GM18502 (cell line): ENCODE data around the gene MADCAM1.

Source experiments
- ATAC-seq: cut with Tn5 transposase; IDR thresholded peaks from one replicate; pipeline ENCODE4 v1.9.1; 2021; ENCODE audit warnings: mild to moderate bottlenecking; ENCODE audit not compliant: unreplicated experiment, poor library complexity

MADCAM1 gene

DNA sequence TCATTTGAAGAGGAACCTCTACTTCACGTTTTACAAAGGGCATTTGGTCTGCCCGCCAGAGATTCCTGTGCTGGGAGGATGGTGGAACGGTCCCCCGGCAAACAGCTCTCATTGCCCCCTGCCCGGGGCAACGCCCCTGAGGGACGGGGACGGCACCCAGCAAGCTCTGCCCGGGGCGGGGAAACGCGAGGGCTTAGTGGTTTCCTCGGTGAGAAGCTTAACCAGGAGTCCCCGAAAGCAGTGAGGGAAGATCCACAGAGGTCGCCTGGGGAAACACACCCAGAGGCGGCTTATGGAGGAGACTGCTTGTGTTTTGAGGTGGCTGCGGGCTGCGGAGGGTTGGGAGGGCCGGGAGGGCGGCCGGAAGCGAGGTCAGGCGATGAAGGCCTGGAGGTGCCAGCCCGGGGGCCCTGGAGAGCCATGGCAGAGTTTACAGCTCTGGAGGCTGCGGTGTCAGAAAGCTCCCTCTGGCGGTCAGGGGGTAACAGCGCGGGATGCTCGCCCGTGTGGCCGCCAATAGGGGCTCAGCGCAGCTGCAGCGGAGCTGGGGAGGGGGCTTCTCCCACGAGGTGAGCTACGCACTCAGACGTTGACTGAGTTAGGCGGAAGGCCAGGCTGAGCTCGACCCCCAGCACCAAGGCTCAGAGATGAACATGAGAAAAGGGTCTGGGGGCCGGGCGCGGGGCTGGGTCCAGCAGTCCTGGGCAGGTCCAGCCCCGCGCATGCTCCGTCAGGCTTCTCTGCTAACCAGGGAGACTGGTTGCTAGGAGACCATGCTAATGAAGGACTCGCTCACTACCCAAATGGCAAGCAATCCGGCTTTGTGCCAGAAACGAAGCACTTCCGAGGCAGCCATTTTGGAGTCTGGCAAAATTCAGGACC is 10.4 kb downstream of the MADCAM1 start:
- ATAC-seq = peak; percentile 67

DNA sequence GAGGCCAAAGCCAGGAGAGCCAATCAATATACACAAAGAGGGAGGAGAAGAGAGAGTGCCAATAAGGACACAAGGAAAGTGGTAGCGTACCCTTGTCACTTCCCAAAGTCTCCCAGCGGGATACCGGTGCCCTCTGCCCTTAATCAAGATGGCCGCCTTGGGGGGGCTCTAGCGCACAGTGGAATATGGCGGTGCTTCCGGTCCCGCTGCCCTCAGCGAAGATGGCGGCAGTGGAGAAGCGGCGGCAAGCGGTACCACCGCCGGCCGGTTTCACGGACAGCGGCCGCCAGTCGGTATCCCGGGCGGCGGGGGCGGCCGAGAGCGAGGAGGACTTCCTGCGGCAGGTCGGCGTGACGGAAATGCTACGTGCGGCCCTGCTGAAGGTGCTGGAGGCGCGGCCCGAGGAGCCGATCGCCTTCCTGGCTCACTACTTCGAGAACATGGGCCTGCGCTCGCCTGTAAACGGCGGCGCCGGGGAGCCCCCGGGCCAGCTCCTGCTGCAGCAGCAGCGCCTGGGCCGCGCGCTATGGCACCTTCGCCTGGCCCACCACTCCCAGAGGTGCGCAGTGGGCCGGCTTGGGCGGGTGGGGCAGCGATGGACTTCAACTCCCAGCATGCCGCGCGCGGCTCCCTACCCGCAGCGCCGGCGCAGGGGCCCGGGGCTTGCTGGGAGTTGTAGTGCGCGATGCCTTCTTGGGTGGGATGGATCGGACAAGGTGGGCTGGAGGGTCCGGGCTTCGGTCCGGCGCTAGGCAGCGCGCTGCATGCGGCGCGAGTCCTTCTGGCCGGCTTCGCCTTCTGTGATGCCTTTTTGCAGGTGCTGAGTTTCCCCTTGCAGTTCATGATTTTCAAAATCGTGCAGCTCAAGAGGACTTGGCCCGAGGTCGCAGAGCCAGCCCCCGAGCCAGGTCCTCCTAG is 11.3 kb downstream of the MADCAM1 start, which contains the start of gene TPGS1:
Gene TPGS1, plus strand, starts transcription at position 212 of the 918 bp plus-strand sequence. Its CDS starts 10 bp downstream, at position 222.
- ATAC-seq = peak; percentile 62

DNA sequence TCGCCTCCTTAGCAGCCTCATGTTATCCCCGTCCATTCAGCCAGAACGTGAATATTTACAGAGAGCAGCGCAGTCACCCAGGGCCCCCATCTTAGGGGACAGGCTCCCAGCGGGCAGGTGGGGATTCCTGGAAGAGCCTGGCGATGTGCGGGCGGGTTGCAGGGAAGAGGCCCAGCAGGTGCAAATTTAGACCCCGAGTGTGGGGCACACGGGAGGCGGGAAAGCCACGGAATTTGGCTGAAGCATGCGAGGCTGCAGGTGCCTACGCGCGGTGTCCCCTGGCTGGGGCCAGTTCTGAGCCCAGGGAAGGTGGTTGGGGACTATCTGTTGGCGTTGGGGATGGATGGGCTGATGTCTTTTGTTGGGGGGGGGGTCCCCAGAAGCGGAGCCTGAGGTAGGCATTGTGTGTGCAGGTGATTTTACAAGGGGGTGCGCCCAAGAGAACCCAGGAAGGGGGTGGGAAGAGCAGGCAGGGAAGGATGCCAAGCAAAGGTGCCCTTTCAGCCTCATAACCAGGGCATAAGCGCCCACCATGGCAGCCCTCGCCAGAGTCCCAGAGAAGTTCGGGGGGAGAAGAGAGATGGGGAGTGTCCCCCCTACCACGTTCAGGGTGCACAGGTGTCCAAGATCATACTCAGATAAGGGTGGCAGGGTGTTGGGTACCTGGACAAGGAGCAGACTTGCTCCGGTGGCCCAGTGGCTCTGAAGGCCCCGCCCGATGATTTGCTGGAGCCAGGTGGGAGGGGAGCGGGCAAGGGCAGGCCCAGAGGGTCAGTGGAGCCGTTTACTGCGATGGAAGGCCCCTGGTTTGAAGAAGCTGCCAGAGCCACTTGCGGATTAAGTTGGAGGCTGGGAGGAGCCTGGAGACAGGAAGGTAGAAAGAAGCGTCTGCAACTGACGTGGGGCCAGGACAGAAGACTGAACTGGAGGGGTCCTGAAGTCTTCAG is 12.2 kb downstream of the MADCAM1 start:
- no peak for ATAC-seq

DNA sequence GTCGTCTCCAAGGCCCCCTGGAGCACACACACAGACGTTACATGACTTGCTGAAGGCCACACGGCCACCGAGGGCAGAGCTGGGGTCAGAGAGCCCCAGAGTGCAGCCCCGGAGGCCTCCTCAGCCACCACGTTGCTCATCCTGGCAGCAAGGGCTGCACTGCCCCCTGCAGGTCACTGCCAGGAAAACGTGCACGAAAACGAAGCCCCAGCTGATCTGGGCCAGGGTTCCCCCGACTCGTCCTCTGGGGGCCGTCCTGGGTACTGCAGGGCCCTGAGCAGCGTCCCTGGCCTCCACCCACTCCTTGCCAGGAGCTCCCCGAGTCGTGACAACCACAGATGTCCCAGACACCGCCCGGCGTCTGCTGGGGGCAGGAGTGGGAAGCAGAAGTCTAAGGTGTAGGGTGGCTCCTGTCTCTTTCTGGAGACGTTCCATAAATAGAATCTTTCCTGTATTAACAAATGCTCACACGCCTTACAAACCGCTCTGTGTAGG is 14.4 kb downstream of the MADCAM1 start:
- peak; percentile 39 for ATAC-seq

DNA sequence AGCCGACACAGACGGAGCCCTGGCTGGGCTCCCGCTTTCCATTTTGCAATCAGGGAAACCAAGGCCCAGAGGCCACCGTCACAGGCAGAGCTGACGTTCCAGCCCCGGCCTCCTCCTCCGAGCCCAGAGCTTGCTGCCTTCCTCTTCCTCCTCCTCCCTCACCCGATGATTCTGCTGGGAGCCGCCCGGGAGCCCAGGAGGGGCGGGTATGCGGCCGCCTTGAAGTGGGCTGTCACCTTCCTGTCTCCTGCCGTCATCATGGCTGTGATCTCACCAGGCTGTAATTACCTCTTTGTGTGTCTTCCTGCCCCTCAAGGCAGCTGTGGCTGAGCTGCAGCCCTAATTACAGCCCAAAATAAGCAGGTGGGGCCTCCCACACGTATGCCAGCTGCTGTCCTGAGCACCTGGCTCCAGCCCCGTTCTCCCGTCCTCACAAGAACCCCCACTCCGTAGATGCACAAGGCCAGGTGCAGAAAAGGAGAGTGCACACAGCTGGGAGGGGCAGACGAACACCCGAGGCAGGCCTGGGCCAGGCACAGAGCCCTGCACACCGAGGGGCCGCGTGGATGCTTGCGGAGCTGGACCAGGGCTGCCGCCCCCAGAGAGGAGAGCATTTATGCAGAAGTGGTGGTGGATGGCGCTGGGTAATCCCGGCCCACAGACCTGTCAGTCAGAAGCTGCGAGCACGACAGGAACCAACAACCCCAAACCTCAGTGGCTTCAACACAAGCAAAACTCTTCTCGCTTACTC is 15.0 kb downstream of the MADCAM1 start:
- no peak for ATAC-seq

DNA sequence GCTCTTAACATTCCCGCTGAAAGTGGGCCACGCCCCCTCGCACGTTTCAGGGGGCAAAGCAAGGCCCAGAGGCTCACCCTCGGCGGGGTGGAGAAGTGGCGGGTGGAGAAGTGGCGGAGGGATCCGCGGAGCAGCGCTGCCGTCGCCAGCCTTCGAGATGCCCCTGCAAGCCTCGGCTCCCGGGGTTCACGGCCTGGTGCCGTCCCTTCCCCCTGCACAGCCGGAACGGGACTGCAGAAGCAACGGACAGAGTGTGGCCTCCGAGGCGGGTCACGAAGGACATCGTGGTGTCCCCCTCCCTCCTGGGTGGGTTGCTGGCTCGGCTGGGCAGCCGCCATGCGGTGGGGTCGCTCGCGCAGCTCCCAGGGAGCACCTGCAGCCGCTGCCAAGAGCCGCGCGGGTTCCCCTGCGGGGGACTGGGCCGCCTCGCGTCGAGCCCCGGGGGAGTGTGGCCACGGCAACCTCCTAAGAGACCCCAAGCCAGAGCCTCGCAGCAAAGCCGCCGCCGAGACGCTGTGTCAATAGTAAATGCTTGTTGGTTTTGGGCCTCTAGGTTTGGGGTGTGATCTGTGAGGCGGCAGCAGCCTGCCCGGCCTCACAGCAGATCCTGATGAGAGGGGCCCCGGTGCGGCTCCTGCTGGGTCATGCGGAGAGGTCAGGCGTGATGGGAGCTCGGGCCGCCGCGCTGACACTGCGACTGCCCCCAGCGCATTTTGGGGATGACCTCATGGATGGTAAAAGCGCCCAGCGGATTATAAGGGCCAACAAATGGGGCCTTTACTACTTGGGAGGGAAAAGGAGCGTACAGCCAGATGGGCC is 16.5 kb downstream of the MADCAM1 start:
- no peak for ATAC-seq

DNA sequence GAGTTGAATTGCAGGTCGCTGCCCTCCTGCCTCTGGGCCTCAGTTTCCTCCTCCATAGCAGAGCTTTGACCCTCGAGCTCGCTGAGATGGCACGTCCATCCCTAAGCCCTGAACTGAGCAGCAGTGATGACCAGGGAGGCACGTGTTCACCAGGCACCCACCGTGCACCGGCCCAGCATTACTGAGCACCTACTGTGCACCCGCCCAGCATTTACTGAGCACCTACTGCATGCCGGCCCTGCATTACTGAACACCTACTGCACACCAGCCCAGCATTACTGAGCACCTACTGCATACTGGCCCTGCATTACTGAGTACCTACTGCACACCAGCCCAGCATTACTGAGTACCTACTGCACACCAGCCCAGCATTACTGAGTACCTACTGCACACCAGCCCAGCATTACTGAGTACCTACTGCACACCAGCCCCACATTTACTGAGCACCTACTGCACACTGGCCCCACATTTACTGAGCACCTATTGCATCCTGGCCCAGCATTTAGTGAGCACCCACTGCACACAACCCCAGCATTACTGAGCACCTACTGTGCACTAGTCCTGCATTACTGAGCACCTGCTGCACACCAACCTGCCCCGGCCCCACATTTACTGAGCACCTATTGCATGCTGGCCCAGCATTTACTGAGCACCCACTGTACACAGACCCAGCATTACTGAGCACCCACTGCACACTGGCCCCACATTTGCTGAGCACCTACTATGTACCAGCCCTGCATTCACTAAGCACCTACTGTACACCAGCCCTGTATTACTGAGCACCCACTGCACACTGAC is 17.3 kb downstream of the MADCAM1 start:
- no peak for ATAC-seq

DNA sequence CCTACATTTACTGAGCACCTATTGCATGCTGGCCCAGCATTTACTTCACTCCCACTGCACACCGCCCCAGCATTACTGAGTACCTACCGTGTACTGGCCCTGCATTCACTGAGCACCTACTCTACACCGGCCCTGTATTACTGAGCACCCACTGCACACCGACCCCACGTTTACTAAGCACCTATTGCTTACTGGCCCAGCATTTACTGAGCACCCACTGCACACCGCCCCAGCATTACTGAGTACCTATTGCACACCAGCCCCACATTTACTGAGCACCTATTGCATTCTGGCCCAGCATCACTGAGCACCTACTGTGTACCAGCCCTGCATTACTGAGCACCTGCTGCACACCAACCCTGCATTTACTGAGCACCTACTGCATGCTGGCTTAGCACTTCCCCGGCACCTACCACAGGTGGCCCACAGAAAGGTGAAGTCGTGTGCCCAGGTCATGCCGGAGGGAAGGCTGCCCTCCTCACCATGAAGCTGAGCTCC is 17.9 kb downstream of the MADCAM1 start:
- no peak for ATAC-seq

DNA sequence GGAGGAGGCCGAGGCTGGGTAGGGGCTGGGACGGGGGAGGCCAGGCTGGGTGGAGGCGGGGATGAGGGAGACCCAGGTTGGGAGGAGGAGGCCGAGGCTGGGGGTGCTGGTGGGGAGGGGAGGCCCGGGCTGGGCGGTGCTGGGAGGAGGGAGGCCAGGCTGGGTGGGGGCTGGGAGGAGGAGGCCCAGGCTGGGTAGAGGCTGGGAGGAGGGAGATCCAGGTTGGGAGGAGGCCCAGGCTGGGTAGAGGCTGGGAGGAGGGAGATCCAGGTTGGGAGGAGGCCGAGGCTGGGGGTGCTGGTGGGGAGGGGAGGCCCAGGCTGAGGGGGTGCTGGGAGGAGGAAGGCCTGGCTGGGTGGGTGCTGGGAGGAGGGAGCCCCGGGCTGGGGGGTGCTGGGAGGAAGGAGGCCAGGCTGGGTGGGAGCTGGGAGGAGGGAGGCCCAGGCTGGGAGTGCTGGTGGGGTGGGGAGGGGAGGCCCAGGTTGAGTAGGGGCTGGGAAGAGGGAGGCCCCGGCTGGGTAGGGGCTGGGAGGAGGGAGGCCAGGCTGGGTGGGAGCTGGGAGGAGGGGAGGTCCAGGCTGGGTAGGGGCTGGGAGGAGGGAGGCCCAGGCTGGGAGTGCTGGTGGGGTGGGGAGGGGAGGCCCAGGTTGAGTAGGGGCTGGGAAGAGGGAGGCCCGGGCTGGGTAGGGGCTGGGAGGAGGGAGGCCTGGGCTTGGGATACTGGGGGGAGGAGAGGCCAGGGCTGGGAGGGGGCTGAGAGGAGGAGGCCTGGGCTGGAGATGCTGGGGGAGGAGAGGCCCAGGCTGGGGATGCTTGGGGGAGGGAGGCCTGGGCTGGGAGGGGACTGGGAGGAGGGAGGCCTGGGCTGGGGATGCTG is 21.7 kb downstream of the MADCAM1 start:
- ATAC-seq = no peak

DNA sequence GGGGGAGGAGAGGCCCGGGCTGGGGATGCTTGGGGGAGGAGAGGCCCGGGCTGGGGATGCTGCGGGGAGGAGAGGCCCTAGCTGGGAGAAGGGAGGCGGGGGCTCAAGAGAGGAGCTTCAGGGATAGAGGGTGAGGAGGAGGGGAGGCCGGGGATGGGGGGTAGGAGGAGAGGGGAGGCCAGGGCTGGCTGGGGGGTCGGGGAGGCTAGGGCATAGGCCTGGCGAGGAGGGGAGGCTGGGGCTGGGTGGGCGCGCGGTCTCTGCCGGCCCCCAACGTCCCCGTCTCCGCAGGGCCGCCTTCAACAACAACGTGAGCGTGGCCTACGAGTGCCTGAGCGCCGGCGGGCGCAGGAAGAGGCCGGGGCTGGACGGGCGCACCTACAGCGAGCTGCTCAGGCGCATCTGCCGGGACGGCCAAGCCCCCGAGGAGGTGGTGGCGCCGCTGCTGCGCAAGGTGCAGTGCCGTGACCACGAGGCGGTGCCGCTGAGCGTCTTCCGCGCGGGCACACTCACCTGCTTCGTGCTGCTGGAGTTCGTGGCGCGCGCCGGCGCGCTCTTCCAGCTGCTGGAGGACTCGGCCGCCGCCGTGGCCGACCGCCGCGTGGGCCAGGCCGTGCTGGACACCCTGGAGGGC is 22.4 kb downstream of the MADCAM1 start:
- ATAC-seq = no peak

DNA sequence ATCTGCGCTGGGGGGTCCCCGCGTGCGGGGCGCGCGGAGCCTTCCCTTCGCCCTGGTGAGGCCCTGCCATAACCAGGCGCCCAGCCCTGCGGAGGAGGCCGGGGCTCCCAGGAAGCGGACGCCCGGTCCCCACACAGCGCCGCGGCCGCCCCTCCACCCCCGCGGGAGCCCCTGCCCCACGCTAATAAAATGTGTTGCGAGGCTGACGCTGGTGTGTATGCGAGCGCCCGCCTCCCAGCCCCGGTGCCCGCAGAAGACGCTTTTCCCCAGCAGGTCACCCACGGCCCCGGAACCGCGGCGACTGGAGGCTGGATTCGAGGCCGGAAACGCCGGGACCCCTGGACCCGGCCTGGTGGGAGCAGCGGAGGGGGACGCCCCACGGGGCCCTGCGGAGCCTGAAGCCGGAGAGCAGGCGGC is 23.2 kb downstream of the MADCAM1 start:
- no peak for ATAC-seq

DNA sequence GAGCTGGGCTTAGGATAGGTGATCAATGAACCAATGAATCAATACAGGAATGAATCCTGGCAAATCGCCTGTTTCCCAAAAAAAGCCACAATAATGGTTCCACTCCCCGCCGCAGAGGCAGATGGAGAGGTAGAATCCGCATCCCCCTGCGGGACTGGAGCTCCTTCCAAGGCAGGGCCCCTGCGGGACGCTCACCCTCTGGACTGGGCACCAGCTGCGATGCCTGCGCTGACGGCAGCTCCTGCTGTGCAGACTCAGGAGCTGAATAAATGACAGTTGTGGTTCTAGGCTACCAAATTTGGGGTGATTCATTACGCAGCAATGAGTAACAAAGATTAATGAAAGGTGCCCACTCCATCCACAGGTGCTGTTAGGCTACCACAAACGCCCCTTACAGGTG is 26.4 kb downstream of the MADCAM1 start:
- ATAC-seq = no peak

DNA sequence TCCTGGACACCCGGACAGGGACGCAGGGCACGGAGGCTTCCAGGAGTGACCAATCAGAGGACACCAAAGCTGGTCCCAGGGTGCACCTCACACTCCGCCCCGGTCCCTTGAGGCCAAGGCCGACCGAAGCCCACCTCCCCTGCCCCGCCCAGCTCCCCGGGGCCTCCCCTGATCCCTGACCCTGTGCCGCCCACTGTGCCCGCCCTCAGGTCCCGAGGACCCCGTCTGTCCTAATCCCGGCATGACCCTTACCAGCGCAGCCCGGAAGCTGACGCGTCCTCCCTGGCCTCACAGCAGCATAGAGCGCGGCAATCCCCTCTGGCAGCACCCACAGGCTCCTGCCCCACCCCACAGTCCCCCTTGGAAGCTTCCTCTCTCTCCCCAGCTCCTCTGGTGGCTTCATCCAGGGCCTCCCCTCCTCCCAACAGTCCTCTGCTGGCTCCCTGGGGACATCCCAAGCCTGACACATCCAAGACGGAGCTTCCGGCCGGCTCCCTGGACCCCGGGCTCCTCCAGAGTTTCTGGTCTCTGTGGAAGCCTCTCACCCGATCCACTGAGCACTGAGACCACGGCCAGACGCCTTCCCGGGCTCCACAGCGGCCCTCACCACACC is 27.9 kb downstream of the MADCAM1 start:
- no peak for ATAC-seq

DNA sequence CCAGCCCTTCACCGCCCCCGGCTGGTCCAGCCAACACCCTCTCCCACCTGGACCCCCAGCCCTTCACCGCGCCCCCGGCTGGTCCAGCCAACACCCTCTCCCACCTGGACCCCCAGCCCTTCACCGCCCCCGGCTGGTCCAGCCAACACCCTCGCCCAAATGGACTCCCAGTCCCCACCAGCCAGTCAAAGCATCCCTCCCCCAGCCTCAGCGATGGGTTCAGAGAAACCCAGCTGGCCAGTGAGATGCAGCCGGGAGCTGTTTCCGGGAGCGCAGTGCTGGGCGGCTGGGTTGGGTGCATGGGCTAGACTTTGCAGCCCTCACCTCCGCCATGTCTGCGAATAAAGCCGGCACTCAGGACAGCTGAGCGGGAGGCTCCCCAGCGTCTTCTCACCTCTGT is 28.7 kb downstream of the MADCAM1 start:
- no peak for ATAC-seq

DNA sequence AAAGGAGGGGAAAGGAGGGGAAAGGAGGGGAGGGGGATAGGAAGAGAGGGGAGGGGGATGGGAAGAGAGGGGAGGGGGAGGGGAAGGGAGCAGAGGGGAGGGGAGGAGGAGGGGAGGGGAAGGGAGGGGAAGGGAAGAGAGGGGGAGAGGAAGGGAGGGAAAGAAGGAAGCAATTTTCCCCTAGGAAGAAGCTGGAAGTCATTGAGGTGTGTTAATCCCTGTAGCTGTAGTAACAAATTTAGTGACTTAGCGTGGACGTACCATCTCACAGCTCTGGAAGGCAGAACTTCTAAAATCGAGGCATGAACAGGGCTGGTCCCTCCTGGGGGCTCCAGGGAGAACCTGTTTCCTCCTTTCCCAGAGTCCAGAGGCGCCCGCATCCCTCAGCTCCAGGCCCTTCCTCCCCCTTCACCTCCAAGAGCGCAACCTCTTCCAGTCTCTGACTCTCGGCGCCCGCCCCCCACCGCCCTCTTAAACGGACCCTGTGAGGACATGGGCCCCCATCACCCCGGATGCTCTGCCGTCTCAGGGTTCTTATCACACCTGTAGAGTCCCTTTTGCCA is 29.7 kb downstream of the MADCAM1 start:
- no peak for ATAC-seq
